ENCODE results near the gene FOXP1.

FOXP1 gene

GRCh38 chr3:71195492-71195891, 388.0 kb downstream of the FOXP1 start:
- DNase-seq, result no peak

GRCh38 chr3:71194785-71195184, 388.7 kb downstream of the FOXP1 start:
- DNase-seq, result no peak

GRCh38 chr3:71191031-71191482, 392.5 kb downstream of the FOXP1 start:
- no peak for DNase-seq

- no peak for DNase-seq
Observed at GRCh38 chr3:71189480-71189879, 394.0 kb downstream of the FOXP1 start.

GRCh38 chr3:71187715-71188114, 395.8 kb downstream of the FOXP1 start:
- DNase-seq, result no peak

GRCh38 chr3:71186801-71187200, 396.7 kb downstream of the FOXP1 start:
- DNase-seq, result no peak

GRCh38 chr3:71185733-71186455, 397.6 kb downstream of the FOXP1 start:
- DNase-seq, result no peak

- no peak for DNase-seq
Observed at GRCh38 chr3:71184252-71184651, 399.3 kb downstream of the FOXP1 start.

- DNase-seq, result no peak
Observed at GRCh38 chr3:71183549-71183948, 400.0 kb downstream of the FOXP1 start.

GRCh38 chr3:71180524-71180923, 403.0 kb downstream of the FOXP1 start:
- no peak for DNase-seq

GRCh38 chr3:71177375-71177774, 406.2 kb downstream of the FOXP1 start:
- DNase-seq, result no peak

- DNase-seq, result no peak
Observed at GRCh38 chr3:71176366-71176765, 407.2 kb downstream of the FOXP1 start.

- DNase-seq, result no peak
Observed at GRCh38 chr3:71175691-71176365, 407.7 kb downstream of the FOXP1 start.

GRCh38 chr3:71172951-71173350, 410.6 kb downstream of the FOXP1 start:
- DNase-seq, result no peak

- DNase-seq, result no peak
Observed at GRCh38 chr3:71172189-71172588, 411.3 kb downstream of the FOXP1 start.

- DNase-seq, result no peak
Observed at GRCh38 chr3:71171247-71171646, 412.3 kb downstream of the FOXP1 start.

- DNase-seq, result no peak
Observed at GRCh38 chr3:71168880-71169411, 414.6 kb downstream of the FOXP1 start.

- no peak for DNase-seq
Observed at GRCh38 chr3:71168121-71168721, 415.3 kb downstream of the FOXP1 start.

GRCh38 chr3:71166339-71167240, 416.9 kb downstream of the FOXP1 start:
- DNase-seq, result no peak

- DNase-seq, result no peak
Observed at GRCh38 chr3:71164881-71165280, 418.6 kb downstream of the FOXP1 start.

- DNase-seq, result no peak
Observed at GRCh38 chr3:71163198-71163918, 420.2 kb downstream of the FOXP1 start.

GRCh38 chr3:71162221-71162620, 421.3 kb downstream of the FOXP1 start:
- DNase-seq, result no peak
